ENCODE measurements around the gene KIRREL2. TPM values are rescaled to one million over a fixed set of nuclear protein-coding genes. Genes with fewer than 3 reads are reported as not detected.

KIRREL2 gene
- total RNA-seq, 1 donor from 2014 or later, result 0.18 TPM

DNA sequence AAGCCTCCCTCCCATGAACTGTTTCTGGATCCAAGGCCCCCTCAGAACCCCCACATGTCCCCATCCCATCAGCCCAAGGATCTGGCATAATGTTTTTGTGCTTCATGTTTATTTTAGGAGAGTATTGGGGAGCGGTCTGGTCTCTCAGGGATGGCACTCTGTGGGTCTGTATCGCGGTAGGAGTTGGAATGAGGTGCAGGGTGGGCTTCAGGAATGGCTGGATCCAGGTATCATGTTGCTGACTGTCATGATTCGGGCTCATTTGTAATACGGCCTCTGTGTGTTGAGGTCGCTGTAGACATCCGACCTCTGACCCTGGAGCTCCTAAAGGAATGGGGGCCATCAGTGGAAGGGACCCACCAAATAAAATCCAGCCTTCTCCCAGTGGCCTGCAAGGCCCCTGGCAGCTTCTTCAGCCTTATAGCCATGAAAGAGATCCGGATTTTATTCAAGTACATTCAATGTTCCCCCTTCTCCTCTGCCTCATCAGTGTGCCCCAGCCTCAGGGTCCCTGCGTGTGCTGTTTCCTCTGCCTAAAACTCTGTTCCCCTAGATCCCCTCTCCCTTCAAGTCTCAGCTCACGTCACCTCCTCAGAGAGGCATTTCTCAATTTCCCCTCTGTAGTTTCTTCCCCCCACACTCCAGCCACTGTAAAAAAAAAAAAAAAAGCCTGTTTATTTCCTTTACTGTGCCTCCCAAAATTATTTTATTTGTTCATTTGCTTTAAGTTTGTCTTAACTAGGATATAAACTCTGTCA, 47.8 kb downstream of the KIRREL2 start:
- Histone ChIP-seq H2AFZ (ENCODE audit: low read depth, low read length) (no peak overlapping the region), H3K4me2 (ENCODE audit: low read length) (no peak overlapping the region), H3K9me3 (ENCODE audit: insufficient read depth, low read depth, low read length) (no peaks in the 10 kb centered on the region), H3K4me3 (ENCODE audit: insufficient read depth, low read depth, low read length) (no peak overlapping the region), H3K79me2 (ENCODE audit: insufficient read depth, low read length) (no peaks in the 10 kb centered on the region), H3K27me3 (ENCODE audit: insufficient read depth, low read length) (no peaks in the 10 kb centered on the region), H3K36me3 (ENCODE audit: insufficient read depth, low read length) (no peaks in the 10 kb centered on the region), H3K9ac (ENCODE audit: low read length) (no peak overlapping the region), H3K4me1 (ENCODE audit: insufficient read depth, low read length) (peaks cover 27% of the 10 kb centered on the region), H4K20me1 (ENCODE audit: insufficient read depth, low read length) (no peaks in the 10 kb centered on the region), H3K27ac (ENCODE audit: low read depth, low read length) (no peak overlapping the region)
- FAIRE-seq (no peak), DNase-seq (ENCODE audit: low read depth) (no peak)
- H3K4me1 Mint-ChIP-seq (ENCODE audit: low read depth, unreplicated experiment), result peaks cover 15% of the 10 kb centered on the region
- H3K4me3 Mint-ChIP-seq (ENCODE audit: unreplicated experiment), result no peak overlapping the region
- H3K27me3 Mint-ChIP-seq (ENCODE audit: low read depth, unreplicated experiment), result peaks cover 4% of the 10 kb centered on the region
- H3K36me3 Mint-ChIP-seq (ENCODE audit: low read depth, unreplicated experiment), result no peaks in the 10 kb centered on the region
- H3K9me3 Mint-ChIP-seq (ENCODE audit: unreplicated experiment), result no peaks in the 10 kb centered on the region
- TF ChIP-seq, protein P1, sequence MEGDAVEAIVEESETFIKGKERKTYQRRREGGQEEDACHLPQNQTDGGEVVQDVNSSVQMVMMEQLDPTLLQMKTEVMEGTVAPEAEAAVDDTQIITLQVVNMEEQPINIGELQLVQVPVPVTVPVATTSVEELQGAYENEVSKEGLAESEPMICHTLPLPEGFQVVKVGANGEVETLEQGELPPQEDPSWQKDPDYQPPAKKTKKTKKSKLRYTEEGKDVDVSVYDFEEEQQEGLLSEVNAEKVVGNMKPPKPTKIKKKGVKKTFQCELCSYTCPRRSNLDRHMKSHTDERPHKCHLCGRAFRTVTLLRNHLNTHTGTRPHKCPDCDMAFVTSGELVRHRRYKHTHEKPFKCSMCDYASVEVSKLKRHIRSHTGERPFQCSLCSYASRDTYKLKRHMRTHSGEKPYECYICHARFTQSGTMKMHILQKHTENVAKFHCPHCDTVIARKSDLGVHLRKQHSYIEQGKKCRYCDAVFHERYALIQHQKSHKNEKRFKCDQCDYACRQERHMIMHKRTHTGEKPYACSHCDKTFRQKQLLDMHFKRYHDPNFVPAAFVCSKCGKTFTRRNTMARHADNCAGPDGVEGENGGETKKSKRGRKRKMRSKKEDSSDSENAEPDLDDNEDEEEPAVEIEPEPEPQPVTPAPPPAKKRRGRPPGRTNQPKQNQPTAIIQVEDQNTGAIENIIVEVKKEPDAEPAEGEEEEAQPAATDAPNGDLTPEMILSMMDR (IDR thresholded peaks at IDR 0.05; ENCODE audit: insufficient read depth, low read depth, low read length), result no peak
- TF ChIP-seq EZH2 (IDR thresholded peaks at IDR 0.05; ENCODE audit: insufficient read depth, low read length), result no peak
- H3K27ac Mint-ChIP-seq (ENCODE audit: unreplicated experiment), result no peak overlapping the region

DNA sequence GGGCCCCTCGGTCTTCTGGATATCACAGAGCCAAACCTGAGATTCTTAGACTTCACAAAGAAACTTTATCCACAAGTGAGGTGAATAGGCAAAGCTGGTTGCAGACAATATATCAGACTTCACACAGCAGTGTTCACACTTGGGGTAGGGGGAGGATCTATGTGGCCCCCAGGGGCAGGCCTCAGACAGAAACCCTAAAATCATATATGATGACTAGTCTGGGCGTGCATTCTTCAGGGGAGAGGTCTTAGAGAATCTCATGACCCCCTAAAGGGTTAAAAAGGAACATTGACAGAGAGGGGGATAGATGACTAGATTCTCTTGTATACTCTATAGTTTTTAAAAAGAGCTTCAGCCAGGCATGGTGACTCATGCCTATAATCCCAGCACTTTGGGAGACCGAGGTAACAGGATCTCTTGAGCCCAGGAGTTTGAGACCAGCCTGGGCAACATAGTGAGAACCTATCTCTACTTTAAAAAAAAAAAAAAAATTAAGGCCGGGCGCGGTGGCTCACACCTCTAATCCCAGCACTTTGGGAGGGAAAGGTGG, 48.5 kb downstream of the KIRREL2 start:
- no peak for DNase-seq (ENCODE audit: low read depth)
- Mint-ChIP-seq H3K27ac (ENCODE audit: unreplicated experiment) (no peak overlapping the region), H3K27me3 (ENCODE audit: low read depth, unreplicated experiment) (peaks cover 4% of the 10 kb centered on the region), H3K4me3 (ENCODE audit: unreplicated experiment) (no peak overlapping the region), H3K9me3 (ENCODE audit: unreplicated experiment) (no peaks in the 10 kb centered on the region), H3K36me3 (ENCODE audit: low read depth, unreplicated experiment) (no peaks in the 10 kb centered on the region), H3K4me1 (ENCODE audit: low read depth, unreplicated experiment) (peaks cover 15% of the 10 kb centered on the region)
- no peak overlapping the region for H3K4me2 ChIP-seq (ENCODE audit: low read length)
- no peak overlapping the region for H3K4me3 ChIP-seq (ENCODE audit: insufficient read depth, low read depth, low read length)
- H3K36me3 ChIP-seq (ENCODE audit: insufficient read depth, low read length), result no peaks in the 10 kb centered on the region
- H3K79me2 ChIP-seq (ENCODE audit: insufficient read depth, low read length), result no peaks in the 10 kb centered on the region
- TF ChIP-seq, protein P1 (IDR thresholded peaks at IDR 0.05; ENCODE audit: insufficient read depth, low read depth, low read length), result no peak
- TF ChIP-seq EZH2 (IDR thresholded peaks at IDR 0.05; ENCODE audit: insufficient read depth, low read length), result no peak
- no peak overlapping the region for H3K9ac ChIP-seq (ENCODE audit: low read length)
- FAIRE-seq, result no peak
- H4K20me1 ChIP-seq (ENCODE audit: insufficient read depth, low read length), result no peaks in the 10 kb centered on the region
- peaks cover 27% of the 10 kb centered on the region for H3K4me1 ChIP-seq (ENCODE audit: insufficient read depth, low read length)
- H3K9me3 ChIP-seq (ENCODE audit: insufficient read depth, low read depth, low read length), result no peaks in the 10 kb centered on the region
- no peak overlapping the region for H2AFZ ChIP-seq (ENCODE audit: low read depth, low read length)
- no peak overlapping the region for H3K27ac ChIP-seq (ENCODE audit: low read depth, low read length)
- H3K27me3 ChIP-seq (ENCODE audit: insufficient read depth, low read length), result no peaks in the 10 kb centered on the region

DNA sequence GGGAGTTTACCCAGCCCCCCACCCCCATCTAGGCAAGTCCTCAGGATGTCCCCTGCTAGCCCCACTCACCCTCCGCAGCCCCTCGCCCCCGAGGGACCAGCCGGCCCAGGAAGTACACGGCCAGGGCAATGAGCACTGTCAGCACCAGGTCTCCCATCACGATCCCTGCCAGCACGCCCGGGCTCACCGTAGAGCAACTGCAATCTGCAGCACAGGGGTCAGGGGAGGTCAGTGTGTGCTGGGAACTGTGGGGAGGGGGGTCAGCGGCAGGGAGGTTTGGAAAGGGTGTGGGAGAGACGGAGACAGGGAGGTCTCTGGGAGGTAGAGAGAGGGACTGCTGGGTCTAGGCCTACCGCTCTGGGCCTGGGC, 50.6 kb downstream of the KIRREL2 start:
- Histone ChIP-seq H3K4me2 (ENCODE audit: low read length) (no peak overlapping the region), H3K79me2 (ENCODE audit: insufficient read depth, low read length) (no peaks in the 10 kb centered on the region), H3K9ac (ENCODE audit: low read length) (no peak overlapping the region), H3K27me3 (ENCODE audit: insufficient read depth, low read length) (no peaks in the 10 kb centered on the region), H3K36me3 (ENCODE audit: insufficient read depth, low read length) (no peaks in the 10 kb centered on the region), H3K9me3 (ENCODE audit: insufficient read depth, low read depth, low read length) (no peaks in the 10 kb centered on the region), H2AFZ (ENCODE audit: low read depth, low read length) (no peak overlapping the region), H3K4me1 (ENCODE audit: insufficient read depth, low read length) (peaks cover 10% of the 10 kb centered on the region), H3K4me3 (ENCODE audit: insufficient read depth, low read depth, low read length) (no peak overlapping the region), H3K27ac (ENCODE audit: low read depth, low read length) (no peak overlapping the region), H4K20me1 (ENCODE audit: insufficient read depth, low read length) (no peaks in the 10 kb centered on the region)
- peaks cover 4% of the 10 kb centered on the region for H3K27me3 Mint-ChIP-seq (ENCODE audit: low read depth, unreplicated experiment)
- H3K4me3 Mint-ChIP-seq (ENCODE audit: unreplicated experiment), result no peak overlapping the region
- FAIRE-seq (no peak), DNase-seq (ENCODE audit: low read depth) (no peak)
- H3K9me3 Mint-ChIP-seq (ENCODE audit: unreplicated experiment), result no peaks in the 10 kb centered on the region
- no peaks in the 10 kb centered on the region for H3K36me3 Mint-ChIP-seq (ENCODE audit: low read depth, unreplicated experiment)
- H3K4me1 Mint-ChIP-seq (ENCODE audit: low read depth, unreplicated experiment), result peaks cover 4% of the 10 kb centered on the region
- H3K27ac Mint-ChIP-seq (ENCODE audit: unreplicated experiment), result no peak overlapping the region
- no peak for TF ChIP-seq EZH2 (IDR thresholded peaks at IDR 0.05; ENCODE audit: insufficient read depth, low read length)
- TF ChIP-seq, protein P1 (IDR thresholded peaks at IDR 0.05; ENCODE audit: insufficient read depth, low read depth, low read length), result no peak

Data from astrocyte (in vitro differentiated cells and primary cell).